ENCODE data around the gene RPTOR. TPM values are rescaled to one million over a fixed set of nuclear protein-coding genes. Genes with fewer than 3 reads are reported as not detected.

RPTOR gene
- polyA plus RNA-seq, 1 donor (not counting 4 experiments of a cell fraction or from before 2014, with no cell fraction given): 4.0 TPM

GRCh38 chr17:80614332-80615047 is 69.9 kb downstream of the RPTOR start:
- H3K4me1 ChIP-seq (ENCODE audit: control insufficient read depth, extremely low read depth, insufficient read depth, low read length): peaks cover 7% of the 10 kb centered on the region
- H3K9ac ChIP-seq (ENCODE audit: control insufficient read depth, extremely low read depth, insufficient read depth, low read length): no peak overlapping the region
- H3K4me3 ChIP-seq (ENCODE audit: control insufficient read depth in 2 of 3, extremely low read depth in 1 of 3, insufficient read depth in 2 of 3, low read depth in 1 of 3, low read length in 3 of 3): no peak overlapping the region
- no peaks in the 10 kb centered on the region for H3K9me3 ChIP-seq (ENCODE audit: control insufficient read depth, low read depth, low read length)
- peaks cover 12% of the 10 kb centered on the region for H4K20me1 ChIP-seq (ENCODE audit: control insufficient read depth, extremely low read depth, insufficient read depth, low read length)
- DNase-seq (ENCODE audit: low read depth, low spot score): no peak
- no peaks in the 10 kb centered on the region for H3K27me3 ChIP-seq (ENCODE audit: control insufficient read depth, extremely low read depth, insufficient read depth, low read length)
- dilution Hi-C loops (cut with MboI; ENCODE audit: extremely low pct_ligation_motif_present, low sequenced_read_pairs): no loop called here
- H2AFZ ChIP-seq (ENCODE audit: control insufficient read depth, low read length): no peak overlapping the region
- H3K4me2 ChIP-seq (ENCODE audit: control insufficient read depth, extremely low read depth, insufficient read depth, low read depth, low read length): no peak overlapping the region
- TF ChIP-seq, protein P1, sequence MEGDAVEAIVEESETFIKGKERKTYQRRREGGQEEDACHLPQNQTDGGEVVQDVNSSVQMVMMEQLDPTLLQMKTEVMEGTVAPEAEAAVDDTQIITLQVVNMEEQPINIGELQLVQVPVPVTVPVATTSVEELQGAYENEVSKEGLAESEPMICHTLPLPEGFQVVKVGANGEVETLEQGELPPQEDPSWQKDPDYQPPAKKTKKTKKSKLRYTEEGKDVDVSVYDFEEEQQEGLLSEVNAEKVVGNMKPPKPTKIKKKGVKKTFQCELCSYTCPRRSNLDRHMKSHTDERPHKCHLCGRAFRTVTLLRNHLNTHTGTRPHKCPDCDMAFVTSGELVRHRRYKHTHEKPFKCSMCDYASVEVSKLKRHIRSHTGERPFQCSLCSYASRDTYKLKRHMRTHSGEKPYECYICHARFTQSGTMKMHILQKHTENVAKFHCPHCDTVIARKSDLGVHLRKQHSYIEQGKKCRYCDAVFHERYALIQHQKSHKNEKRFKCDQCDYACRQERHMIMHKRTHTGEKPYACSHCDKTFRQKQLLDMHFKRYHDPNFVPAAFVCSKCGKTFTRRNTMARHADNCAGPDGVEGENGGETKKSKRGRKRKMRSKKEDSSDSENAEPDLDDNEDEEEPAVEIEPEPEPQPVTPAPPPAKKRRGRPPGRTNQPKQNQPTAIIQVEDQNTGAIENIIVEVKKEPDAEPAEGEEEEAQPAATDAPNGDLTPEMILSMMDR (optimal IDR thresholded peaks at IDR 0.05 in 1 of 3, IDR thresholded peaks at IDR 0.05 in 1 of 3, conservative IDR thresholded peaks at IDR 0.05 in 1 of 3; ENCODE audit: extremely low read depth in 1 of 3, insufficient read depth in 2 of 3, low read length in 3 of 3): no peak
- no peak for TF ChIP-seq EZH2 (IDR thresholded peaks at IDR 0.05; ENCODE audit: low read length)
- peaks cover 65% of the 10 kb centered on the region for H3K79me2 ChIP-seq (ENCODE audit: control insufficient read depth, insufficient read depth, low read length)
- peaks cover 0 to 2% of the 10 kb centered on the region in 2 experiments for H3K36me3 ChIP-seq (ENCODE audit: control insufficient read depth in 2 of 2, extremely low read depth in 1 of 2, insufficient read depth in 2 of 2, low read length in 2 of 2)
- FAIRE-seq: no peak
- H3K27ac ChIP-seq (ENCODE audit: control insufficient read depth, insufficient read depth, low read length): no peak overlapping the region
- H3K9me1 ChIP-seq (ENCODE audit: control insufficient read depth, extremely low read depth, insufficient read depth, low read length): peaks cover 6% of the 10 kb centered on the region

- Histone ChIP-seq H2AFZ (ENCODE audit: control insufficient read depth, low read length) (no peak overlapping the region), H3K27ac (ENCODE audit: control insufficient read depth, insufficient read depth, low read length) (no peak overlapping the region), H4K20me1 (ENCODE audit: control insufficient read depth, extremely low read depth, insufficient read depth, low read length) (peaks cover 12% of the 10 kb centered on the region), H3K9ac (ENCODE audit: control insufficient read depth, extremely low read depth, insufficient read depth, low read length) (no peak overlapping the region), H3K27me3 (ENCODE audit: control insufficient read depth, extremely low read depth, insufficient read depth, low read length) (no peaks in the 10 kb centered on the region), H3K4me1 (ENCODE audit: control insufficient read depth, extremely low read depth, insufficient read depth, low read length) (peaks cover 16% of the 10 kb centered on the region), H3K4me2 (ENCODE audit: control insufficient read depth, extremely low read depth, insufficient read depth, low read depth, low read length) (no peak overlapping the region), H3K9me3 (ENCODE audit: control insufficient read depth, low read depth, low read length) (no peaks in the 10 kb centered on the region), H3K79me2 (ENCODE audit: control insufficient read depth, insufficient read depth, low read length) (peaks cover 61% of the 10 kb centered on the region), H3K4me3 (ENCODE audit: control insufficient read depth in 2 of 3, extremely low read depth in 1 of 3, insufficient read depth in 2 of 3, low read depth in 1 of 3, low read length in 3 of 3) (no peak overlapping the region), H3K36me3 (ENCODE audit: control insufficient read depth in 2 of 2, extremely low read depth in 1 of 2, insufficient read depth in 2 of 2, low read length in 2 of 2) (peaks cover 0 to under 1% of the 10 kb centered on the region in 2 experiments), H3K9me1 (ENCODE audit: control insufficient read depth, extremely low read depth, insufficient read depth, low read length) (peaks cover 6% of the 10 kb centered on the region)
- FAIRE-seq: no peak
- dilution Hi-C loops (cut with MboI; ENCODE audit: extremely low pct_ligation_motif_present, low sequenced_read_pairs): no loop called here
- no peak for TF ChIP-seq EZH2 (IDR thresholded peaks at IDR 0.05; ENCODE audit: low read length)
- TF ChIP-seq, protein P1 (optimal IDR thresholded peaks at IDR 0.05 in 1 of 3, IDR thresholded peaks at IDR 0.05 in 1 of 3, conservative IDR thresholded peaks at IDR 0.05 in 1 of 3; ENCODE audit: extremely low read depth in 1 of 3, insufficient read depth in 2 of 3, low read length in 3 of 3): no peak
- no peak for DNase-seq (ENCODE audit: low read depth, low spot score)
Observed at GRCh38 chr17:80615376-80615775, 70.7 kb downstream of the RPTOR start.

Data from keratinocyte (primary cell).